Smooth muscle cell (in vitro differentiated cells): Measurements from ENCODE around the gene LPP. TPM values are rescaled to one million over a fixed set of nuclear protein-coding genes. Genes with fewer than 3 reads are reported as not detected.

ENCODE experiments used
- DNase-seq: peaks from one replicate; lab custom pipeline; 2025; ENCODE audit not compliant: unreplicated experiment; lab: John Stamatoyannopoulos, UW
- H2AFZ ChIP-seq: fragments of 200-600 bp; sonication (generic); 2 replicates; pipeline ENCODE4 v1.6.0; 2016; ENCODE audit warnings: antibody characterized with exemption, low read depth, mild to moderate bottlenecking
- H3F3A ChIP-seq: fragments of 200-600 bp; sonication (generic); 2 replicates; pipeline ENCODE4 v1.6.0; 2017; ENCODE audit warnings: antibody characterized with exemption, low read depth
- H3K27ac ChIP-seq: fragments of 200-600 bp; sonication (generic); 2 replicates; pipeline ENCODE4 v1.5.1; 2016; ENCODE audit warnings: low read depth, mild to moderate bottlenecking
- H3K27me3 ChIP-seq: fragments of 200-600 bp; sonication (generic); 2 replicates; pipeline ENCODE4 v1.6.1; 2016; ENCODE audit warnings: low read depth, mild to moderate bottlenecking
- H3K36me3 ChIP-seq: fragments of 200-600 bp; sonication (generic); 2 replicates; pipeline ENCODE4 v1.5.1; 2016; ENCODE audit warnings: low read depth
- H3K4me1 ChIP-seq: fragments of 200-600 bp; sonication (generic); 2 replicates; pipeline ENCODE4 v1.5.1; 2016; ENCODE audit warnings: low read depth
- H3K4me2 ChIP-seq: fragments of 200-600 bp; sonication (generic); 2 replicates; pipeline ENCODE4 v1.6.0; 2016; ENCODE audit warnings: mild to moderate bottlenecking
- H3K4me3 ChIP-seq: fragments of 200-600 bp; sonication (generic); 2 replicates; pipeline ENCODE4 v1.5.1; 2016; ENCODE audit warnings: mild to moderate bottlenecking
- H3K79me2 ChIP-seq: fragments of 200-600 bp; sonication (generic); 2 replicates; pipeline ENCODE4 v1.6.0; 2016; ENCODE audit warnings: low read depth, mild to moderate bottlenecking
- H3K9ac ChIP-seq: fragments of 200-600 bp; sonication (generic); 2 replicates; pipeline ENCODE4 v1.6.0; 2016; ENCODE audit warnings: low read depth
- H3K9me3 ChIP-seq: fragments of 200-600 bp; sonication (generic); replicated peaks from 2 replicates; pipeline ENCODE4 v1.5.1; 2016; ENCODE audit warnings: low read depth
- H4K20me1 ChIP-seq: fragments of 200-600 bp; sonication (generic); 2 replicates; pipeline ENCODE4 v1.6.0; 2016; ENCODE audit warnings: low read depth
- WGBS: methylation state at CpG from one replicate; pipeline ENCODE4 v1.1.7; 2016; ENCODE audit warnings: low lambda C conversion rate; 5-methylcytosine and 5-hydroxymethylcytosine counted together
- polyA plus RNA-seq: library from polyadenylated mRNA; unstranded; fragments of >200 nt; fragmentation: Nextera tagmentation; extraction: Ambion mirVana; gene quantifications from 2 replicates; pipeline ENCODE4 v1.2.1, GENCODE V29; 2016
- total RNA-seq: library from RNA; depleted of rRNA; stranded (reverse); fragments of >200 nt; gene quantifications from 2 replicates; pipeline ENCODE4 v1.2.3, GENCODE V29; 2014
- TF ChIP-seq, protein P1 (sequence below): fragments of 200-600 bp; sonication (generic); IDR thresholded peaks from 2 replicates; pipeline ENCODE4 v1.5.1; 2017; ENCODE audit warnings: borderline replicate concordance, mild to moderate bottlenecking, antibody characterized with exemption; ENCODE audit not compliant: insufficient read depth, poor library complexity, severe bottlenecking

LPP gene
- total and polyA plus RNA-seq, 2 experiments from 2014 or later, result 42.3 to 128 TPM

DNA sequence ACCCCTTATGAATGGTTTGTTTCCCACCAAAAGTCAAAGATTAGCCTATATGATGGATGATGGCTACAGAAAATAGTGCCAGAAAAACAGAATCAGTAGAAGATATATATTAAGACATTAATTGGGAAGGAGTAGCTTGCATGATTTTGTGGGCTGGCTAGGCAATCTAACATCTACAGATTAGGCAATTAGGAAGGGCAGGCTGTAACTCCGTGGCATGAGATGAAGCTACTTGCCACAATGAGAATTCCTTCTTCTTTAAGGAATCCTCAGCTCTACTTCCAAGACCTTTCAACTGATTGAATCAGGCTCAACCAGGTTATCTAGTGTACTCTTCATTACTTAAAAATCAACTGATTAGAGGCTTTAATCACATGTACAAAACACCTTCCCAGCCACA, 426.7 kb downstream of the LPP start:
- TF ChIP-seq, protein P1, sequence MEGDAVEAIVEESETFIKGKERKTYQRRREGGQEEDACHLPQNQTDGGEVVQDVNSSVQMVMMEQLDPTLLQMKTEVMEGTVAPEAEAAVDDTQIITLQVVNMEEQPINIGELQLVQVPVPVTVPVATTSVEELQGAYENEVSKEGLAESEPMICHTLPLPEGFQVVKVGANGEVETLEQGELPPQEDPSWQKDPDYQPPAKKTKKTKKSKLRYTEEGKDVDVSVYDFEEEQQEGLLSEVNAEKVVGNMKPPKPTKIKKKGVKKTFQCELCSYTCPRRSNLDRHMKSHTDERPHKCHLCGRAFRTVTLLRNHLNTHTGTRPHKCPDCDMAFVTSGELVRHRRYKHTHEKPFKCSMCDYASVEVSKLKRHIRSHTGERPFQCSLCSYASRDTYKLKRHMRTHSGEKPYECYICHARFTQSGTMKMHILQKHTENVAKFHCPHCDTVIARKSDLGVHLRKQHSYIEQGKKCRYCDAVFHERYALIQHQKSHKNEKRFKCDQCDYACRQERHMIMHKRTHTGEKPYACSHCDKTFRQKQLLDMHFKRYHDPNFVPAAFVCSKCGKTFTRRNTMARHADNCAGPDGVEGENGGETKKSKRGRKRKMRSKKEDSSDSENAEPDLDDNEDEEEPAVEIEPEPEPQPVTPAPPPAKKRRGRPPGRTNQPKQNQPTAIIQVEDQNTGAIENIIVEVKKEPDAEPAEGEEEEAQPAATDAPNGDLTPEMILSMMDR, result no peak

DNA sequence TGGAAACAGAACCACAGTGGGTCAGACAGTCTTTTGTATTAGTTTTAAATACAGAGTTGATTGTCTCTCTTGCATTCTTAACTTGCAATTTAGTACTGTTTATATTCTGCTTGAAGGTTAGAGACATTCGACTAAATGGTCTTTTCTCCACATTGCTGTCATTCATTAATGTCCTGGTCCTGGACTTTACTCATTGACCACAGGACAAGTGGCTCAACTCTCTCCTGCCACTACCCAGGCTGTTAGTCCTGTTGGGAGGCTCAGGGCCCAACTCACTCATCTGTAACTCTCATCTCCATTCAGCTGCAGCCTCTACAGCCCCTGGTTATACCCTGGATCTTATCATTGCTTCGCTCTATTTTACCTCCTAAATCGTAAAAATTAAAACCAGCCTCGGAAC, 427.4 kb downstream of the LPP start:
- H4K20me1 ChIP-seq, result no peaks in the 10 kb centered on the region
- TF ChIP-seq, protein P1, result no peak

More for the DNA sequence above, 426.7 kb downstream of the LPP start:
- no peaks in the 10 kb centered on the region for H3K27me3 ChIP-seq
- peaks cover 6% of the 10 kb centered on the region for H3F3A ChIP-seq
- no peak overlapping the region for H3K9ac ChIP-seq
- H3K9me3 ChIP-seq, result no peaks in the 10 kb centered on the region
- H4K20me1 ChIP-seq, result no peaks in the 10 kb centered on the region
- 82% methylated on average over 1 of the region's 1 CpG for WGBS
- H2AFZ ChIP-seq, result no peak overlapping the region
- peaks cover 23% of the 10 kb centered on the region for H3K79me2 ChIP-seq
- DNase-seq, result no peak
- H3K4me2 ChIP-seq, result no peak overlapping the region
- H3K4me1 ChIP-seq, result peaks cover 13% of the 10 kb centered on the region
- H3K36me3 ChIP-seq, result no peaks in the 10 kb centered on the region
- no peak overlapping the region for H3K4me3 ChIP-seq
- H3K27ac ChIP-seq, result no peak overlapping the region

DNA sequence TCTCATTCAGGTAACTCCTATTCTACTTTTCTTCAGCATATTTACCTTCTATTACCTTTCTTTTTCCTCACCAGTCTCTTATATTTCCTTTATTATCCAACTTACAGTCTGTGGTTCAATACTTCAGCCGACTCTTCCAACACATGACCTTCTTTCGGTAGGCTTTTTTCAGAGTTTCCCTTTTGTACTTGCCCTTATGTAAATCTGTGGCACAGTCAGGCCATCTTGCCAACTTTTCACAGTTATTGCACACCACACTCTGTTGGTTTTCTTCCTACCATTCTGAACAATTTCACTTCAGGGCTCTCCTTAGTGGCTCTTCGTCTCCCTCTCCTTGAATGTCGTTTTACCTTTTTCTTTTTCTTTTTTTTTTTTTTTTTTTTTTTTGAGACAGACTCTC, 427.8 kb downstream of the LPP start:
- no peak for DNase-seq
- peaks cover 6% of the 10 kb centered on the region for H3F3A ChIP-seq
- H3K4me2 ChIP-seq, result no peak overlapping the region
- H3K9ac ChIP-seq, result no peak overlapping the region
- H3K27ac ChIP-seq, result no peak overlapping the region
- H4K20me1 ChIP-seq, result no peaks in the 10 kb centered on the region
- H2AFZ ChIP-seq, result no peak overlapping the region
- H3K36me3 ChIP-seq, result no peaks in the 10 kb centered on the region
- peaks cover 23% of the 10 kb centered on the region for H3K79me2 ChIP-seq
- no peak overlapping the region for H3K4me3 ChIP-seq
- H3K4me1 ChIP-seq, result peaks cover 13% of the 10 kb centered on the region
- TF ChIP-seq, protein P1, result no peak
- WGBS, result 84% methylated on average over 4 of the region's 4 CpGs
- no peaks in the 10 kb centered on the region for H3K9me3 ChIP-seq
- H3K27me3 ChIP-seq, result no peaks in the 10 kb centered on the region

More for the DNA sequence above, 427.4 kb downstream of the LPP start:
- Histone ChIP-seq H2AFZ (no peak overlapping the region), H3F3A (peaks cover 6% of the 10 kb centered on the region), H3K4me1 (peaks cover 13% of the 10 kb centered on the region), H3K9me3 (no peaks in the 10 kb centered on the region), H3K27me3 (no peaks in the 10 kb centered on the region), H3K4me2 (no peak overlapping the region), H3K79me2 (peaks cover 23% of the 10 kb centered on the region), H3K27ac (no peak overlapping the region), H3K4me3 (no peak overlapping the region), H3K36me3 (no peaks in the 10 kb centered on the region), H3K9ac (no peak overlapping the region)
- 92% methylated on average over 4 of the region's 4 CpGs for WGBS
- DNase-seq, result no peak
